Measurements from ENCODE around the gene AKT2.
A peak's percentile ranks its signal among the peaks of the same experiment; 100 is the strongest.
"Not testable (repeated sequence)": the region's sequence is repeated elsewhere in the genome, so short reads cannot be mapped to it uniquely, and the experiment has no call there.

The AKT2 gene

DNA sequence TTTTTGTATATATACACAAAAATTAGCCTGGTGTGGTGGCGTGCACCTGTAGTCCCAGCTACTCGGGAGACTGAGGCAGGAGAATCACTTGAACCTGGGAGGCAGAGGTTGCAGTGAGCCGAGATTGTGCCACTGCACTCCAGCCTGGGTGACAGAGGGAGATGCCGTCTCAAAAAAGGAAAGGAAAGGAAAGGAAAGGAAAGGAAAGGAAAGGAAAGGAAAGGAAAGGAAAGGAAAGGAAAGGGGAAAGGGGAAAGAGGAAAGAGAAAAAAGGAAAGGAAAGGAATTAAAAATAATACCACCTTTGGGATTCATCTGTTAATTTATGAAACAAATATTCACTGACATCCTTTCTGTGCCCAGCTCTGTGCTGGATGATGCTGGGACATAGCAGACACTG is 66.1 kb downstream of the AKT2 start:
- not testable (repeated sequence) for DNase-seq (ENCODE audit: low read depth)

DNA sequence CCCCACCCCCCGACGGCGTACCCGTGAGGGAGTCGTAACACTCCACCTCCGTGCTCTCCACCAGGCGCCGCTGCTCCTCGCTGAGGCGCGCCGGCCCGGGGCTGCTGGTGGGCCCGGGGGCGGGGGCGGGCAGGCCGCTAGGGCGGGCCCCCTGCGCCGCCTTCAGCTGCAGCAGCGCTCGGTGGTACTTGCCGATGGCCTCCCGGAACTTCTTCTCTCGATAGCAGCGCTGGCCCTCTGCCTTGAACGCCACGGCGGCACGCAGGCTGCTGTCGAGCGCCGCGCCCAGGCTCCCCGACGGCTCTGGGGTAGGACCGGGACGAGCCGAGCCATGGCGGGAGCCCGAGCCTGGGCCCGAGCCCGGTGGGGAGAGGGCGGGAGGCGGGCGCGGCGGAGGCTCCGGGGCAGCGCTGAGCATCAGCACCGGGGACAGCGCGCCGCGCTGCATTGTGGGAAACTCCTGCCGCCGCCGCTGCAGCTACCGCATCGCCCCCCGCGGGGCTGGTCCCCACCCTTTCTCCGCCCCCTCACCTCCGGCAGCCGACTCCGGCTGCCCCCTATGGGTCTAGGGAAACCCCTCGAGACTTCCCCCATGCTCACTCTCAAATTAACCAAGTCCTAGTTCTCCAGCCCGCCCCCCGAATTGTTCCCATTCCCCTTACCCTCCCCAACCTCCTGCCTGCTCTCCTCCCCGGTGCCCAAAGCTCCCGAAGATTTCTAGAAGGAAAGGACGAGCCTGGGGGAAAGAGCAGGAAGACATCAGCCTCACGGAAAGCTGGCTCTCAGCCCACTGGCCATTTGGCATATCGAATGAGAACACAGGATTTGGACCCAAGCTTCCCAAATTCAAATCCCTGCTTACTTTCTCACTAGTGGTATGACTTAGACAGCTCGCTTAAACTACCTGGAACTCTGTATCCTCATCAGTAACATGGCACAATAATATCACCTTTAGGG is 66.9 kb downstream of the AKT2 start, which contains the start of gene TTC9B:
TTC9B (minus strand) TSS at position 451 of the 957 bp plus-strand sequence; CDS start at position 448, 3 bp downstream.
- peak; percentile 12 for DNase-seq (ENCODE audit: low read depth)

DNA sequence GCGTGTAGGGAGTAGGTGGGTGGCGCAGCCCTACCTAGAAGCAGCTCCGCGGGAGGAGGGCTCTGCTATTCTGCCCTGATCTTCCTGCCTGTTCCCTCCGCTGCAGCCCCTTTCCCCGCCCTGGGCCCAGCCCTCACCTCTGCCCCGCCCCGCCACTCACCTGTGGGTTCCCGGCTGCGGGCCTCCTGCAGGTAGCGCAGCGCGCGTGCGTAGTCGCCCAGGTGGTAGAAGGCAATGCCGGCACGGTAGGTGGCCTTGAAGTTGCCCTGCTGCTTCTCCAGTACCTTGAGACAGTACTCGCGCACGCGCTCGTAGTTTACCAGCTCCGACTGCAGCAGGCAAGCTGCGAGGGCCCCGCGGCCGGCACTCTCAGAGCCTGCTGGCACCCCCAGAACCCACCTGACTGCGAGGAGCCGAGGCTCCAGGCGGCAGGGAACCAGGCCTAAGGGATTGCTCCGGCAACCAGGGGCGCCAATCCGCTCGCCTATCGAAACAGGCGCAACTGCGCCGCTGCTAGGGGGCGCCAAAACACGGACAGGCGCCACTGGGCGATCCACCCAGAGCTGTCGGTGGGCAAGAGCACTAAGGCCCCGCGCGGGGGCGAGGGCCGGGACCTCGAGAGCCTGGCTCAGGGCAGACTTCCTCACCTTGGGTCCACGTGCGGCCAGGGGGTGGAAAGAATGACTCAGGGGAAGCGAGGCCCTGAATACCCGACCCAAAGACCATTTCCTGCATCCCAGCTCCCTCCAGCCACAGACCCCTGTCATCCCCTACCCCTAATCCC is 67.9 kb downstream of the AKT2 start:
- DNase-seq (ENCODE audit: low read depth), result no peak

DNA sequence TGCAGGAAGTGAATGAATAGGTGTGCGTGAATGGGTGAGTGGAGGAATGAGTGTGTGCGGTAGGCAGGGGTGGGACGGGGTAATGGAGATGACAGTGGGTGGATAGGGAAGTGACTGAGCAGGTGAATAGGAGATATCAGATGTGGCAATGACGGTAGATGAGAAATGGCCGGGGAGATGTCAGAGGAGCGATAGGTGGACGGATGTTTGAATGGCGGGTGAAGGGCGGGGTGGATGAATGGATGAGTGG is 68.4 kb downstream of the AKT2 start:
- DNase-seq (ENCODE audit: low read depth), result no peak

DNA sequence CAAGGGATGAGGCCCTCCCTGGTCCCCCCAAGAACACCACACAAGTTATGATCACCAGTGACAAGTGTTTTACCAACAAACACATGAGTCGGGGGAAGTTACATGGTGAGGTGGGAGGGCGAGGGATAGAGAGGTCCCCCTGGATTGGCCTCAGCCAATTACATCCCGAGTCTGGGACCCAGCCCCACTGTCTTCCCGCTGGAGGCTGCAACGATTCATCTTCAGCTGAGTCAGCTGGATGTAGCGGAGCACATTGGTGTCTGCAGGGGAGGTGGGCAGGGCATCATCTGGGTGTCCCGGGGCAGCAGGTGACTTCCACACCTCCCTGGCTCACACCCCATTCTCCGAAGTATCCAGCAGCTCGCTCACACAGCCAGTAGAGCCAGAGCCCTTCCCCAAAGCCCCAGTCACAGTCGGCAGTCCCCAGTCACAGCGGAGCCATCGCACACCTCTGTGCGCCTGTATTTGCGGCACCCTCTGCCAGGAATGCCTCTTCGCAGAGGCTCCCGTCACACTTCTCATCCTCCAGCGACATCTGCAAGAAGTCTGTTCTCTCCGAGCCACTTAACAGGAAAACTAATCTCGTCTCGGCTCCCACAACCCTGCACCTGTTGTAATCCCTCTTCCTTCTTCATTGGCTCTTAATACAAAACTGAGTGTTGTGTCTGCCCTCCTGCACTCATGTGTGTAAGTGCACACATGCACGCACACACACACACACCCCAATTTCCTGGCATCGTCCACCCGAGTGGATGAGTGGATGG is 69.0 kb downstream of the AKT2 start:
- DNase-seq (ENCODE audit: low read depth), result no peak

DNA sequence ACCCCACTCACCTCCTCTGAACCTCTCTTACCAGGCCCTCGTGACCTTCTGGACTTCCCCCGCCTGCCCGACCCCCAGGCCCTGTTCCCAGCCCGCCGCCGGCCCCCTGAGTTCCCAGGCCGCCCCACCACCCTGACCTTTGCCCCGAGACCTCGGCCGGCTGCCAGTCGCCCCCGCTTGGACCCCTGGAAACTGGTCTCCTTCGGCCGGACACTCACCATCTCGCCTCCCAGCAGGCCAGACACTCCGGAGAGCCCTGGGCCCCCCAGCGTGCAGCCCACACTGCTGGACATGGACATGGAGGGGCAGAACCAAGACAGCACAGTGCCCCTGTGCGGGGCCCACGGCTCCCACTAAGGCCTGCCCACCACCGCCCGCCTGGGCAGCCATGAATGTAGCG is 70.2 kb downstream of the AKT2 start:
- no peak for DNase-seq (ENCODE audit: low read depth)

DNA sequence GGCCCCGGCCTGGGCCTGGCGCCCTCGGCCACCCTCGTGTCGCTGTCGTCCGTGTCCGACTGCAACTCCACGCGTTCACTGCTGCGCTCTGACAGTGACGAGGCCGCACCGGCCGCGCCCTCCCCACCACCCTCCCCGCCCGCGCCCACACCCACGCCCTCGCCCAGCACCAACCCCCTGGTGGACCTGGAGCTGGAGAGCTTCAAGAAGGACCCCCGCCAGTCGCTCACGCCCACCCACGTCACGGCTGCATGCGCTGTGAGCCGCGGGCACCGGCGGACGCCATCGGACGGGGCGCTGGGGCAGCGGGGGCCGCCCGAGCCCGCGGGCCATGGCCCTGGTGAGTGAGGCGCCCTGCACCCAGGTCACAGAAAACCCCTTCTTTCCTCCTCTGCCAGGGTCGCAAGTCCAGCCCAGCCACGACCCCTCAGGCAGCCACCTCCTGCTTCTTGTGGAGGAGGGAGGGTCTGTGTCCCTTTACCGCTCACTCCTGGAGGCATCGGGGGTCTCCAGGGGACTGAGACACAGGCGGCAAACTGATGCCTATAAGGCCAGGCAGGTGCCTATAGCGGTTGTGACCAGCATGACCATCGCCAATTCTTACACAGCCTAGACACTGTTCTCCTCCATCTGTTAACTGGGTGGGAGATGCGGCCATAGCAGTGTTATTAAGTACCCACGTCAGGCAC is 71.1 kb downstream of the AKT2 start:
- DNase-seq (ENCODE audit: low read depth), result no peak

DNA sequence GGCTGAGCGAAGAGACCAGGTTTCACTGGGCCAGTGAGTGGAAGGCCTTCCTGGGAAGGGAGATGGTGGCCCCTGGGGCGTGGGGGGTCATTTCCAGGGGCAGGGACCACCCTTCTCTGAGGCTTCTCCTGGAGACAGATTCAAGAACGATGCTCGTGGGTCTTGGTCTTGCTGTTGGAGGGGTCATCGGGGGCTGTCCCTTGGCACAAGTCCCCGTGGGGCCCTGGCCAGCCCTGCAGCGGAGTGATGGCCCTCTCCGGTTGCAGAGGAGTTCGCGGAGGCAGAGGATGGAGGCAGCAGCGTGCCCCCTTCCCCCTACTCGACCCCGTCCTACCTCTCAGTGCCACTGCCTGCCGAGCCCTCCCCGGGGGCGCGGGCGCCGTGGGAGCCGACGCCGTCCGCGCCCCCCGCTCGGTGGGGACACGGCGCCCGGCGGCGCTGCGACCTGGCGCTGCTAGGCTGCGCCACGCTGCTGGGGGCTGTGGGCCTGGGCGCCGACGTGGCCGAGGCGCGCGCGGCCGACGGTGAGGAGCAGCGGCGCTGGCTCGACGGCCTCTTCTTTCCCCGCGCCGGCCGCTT is 71.8 kb downstream of the AKT2 start:
- DNase-seq (ENCODE audit: low read depth), result no peak

DNA sequence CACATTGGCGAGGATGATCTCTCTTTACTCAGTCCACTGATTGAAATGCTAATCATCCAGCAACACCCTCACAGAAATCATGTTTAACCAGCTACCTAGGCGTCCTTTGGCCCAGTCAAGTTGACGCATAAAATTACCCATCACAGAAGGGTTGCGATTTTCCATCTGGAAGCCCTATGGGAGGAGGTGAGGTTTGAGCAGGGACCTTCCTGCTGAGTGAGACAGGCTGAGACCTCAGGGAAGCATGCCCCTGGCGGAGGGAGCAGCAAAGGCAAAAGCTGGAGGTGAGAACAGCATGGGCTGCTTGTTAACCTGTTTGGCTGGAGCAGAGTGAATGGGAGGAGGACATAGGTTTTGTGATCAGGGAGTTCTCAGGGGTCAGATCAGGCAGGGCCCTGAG is 74.3 kb downstream of the AKT2 start:
- no peak for DNase-seq (ENCODE audit: low read depth)

DNA sequence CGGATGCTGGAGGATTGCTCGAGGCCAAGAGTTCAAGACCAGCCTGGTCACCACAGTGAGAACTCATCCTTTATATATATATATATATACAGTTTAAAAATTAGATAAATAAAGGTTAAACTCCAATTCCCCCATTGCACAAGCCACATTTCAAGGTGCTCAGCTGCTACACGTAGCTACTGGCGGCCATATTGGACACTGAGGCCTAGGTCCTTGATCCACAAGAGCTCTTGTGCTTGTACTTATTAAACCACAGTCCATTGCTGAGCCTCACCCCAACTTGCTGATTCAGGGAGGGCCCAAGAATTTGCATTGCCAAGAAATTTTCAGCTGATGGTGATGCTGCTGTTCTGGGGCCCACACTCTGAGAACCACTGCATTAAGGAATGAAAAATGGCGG is 76.5 kb downstream of the AKT2 start:
- DNase-seq (ENCODE audit: low read depth), result no peak

DNA sequence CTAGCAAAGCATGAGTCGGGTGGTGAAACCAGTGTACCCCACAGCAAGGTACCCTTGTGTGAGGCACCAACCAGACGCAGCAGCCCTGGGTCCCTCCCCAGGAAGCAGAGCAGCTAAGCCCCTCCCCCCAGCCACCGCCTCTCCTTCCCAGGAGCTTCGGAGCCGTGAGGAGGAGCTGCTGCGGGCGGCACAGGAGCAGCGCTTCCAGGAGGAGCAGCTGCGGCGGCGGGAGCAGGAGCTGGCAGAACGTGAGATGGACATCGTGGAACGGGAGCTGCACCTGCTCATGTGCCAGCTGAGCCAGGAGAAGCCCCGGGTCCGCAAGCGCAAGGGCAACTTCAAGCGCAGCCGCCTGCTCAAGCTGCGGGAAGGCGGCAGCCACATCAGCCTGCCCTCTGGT is 79.4 kb downstream of the AKT2 start:
- DNase-seq (ENCODE audit: low read depth), result no peak

DNA sequence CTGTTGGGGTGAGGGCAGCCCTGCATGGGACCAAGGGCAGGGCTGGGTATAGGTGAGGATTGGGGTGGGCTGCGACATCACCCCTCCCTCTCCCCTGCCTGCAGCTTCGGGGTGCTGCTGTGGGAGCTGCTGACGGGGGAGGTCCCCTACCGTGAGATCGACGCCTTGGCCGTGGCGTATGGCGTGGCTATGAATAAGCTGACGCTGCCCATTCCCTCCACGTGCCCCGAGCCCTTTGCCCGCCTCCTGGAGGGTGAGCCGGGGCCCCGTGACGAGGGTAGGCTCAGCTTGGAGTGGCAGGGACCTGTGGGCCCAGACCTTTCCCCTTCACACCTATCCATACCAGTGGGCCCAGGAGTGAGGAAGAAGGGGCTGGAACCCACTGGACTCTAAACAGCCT is 80.8 kb downstream of the AKT2 start:
- DNase-seq (ENCODE audit: low read depth), result no peak

DNA sequence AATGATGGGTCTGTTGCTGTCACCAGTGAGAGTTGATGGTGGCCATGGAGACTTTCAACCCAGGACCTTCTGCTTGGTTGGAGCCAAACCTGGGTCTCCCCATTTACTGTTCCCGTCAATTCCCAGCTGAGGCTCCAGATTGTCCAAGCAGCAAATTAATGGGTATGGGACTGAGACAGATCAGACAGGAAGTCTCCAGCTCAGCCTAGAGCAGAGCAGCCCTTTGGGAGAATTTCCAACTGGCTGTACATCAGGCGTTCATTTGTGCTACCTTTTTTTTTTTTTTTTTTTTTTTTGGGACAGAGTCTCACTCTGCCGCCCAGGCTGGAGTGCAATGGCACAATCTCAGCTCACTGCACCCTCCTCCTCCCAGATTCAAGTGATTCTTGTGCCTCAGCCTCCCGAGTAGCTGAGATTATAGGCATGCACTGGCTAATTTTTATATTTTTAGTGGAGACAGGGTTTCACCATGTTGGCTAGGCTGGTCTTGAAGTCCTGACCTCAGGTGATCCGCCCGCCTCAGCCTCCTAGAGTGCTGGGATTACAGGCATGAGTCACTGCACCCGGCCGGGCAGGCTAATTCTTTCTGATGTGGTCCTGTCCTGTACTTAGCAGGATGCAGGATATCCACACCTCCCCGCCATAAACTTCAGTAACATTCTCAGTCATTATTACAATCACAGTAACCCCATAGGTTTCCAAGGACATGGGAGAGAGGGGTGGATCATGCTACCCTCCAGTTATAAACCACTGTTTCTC is 84.6 kb downstream of the AKT2 start:
- DNase-seq (ENCODE audit: low read depth), result no peak

DNA sequence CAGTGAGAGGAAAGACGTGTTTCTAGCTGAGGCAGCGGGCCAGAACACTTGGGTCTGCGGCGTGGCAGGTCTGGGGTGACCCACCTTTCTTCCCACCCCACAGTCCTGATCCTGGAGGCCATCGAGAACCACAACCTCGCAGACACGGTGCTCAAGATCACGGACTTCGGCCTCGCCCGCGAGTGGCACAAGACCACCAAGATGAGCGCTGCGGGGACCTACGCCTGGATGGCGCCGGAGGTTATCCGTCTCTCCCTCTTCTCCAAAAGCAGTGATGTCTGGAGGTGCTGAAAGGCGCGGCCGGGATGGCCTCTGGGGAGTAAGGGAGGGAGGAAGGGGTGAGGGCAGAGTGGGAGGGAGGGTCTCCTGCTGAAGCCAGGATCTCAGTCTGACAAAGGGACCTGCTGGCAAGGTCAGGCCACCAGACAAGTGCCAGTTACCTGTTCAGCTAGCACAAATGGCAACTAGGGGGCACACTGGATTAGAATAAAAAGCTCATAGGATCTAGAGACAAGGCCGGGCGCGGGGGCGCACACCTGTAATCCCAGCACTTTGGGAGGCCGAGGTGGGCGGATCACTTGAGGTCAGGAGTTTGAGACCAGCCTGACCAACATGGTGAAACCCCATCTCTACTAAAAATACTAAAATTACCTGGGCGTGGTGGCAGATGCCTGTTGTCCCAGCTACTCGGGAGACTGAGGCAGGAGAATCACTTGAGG is 86.7 kb downstream of the AKT2 start:
- DNase-seq (ENCODE audit: low read depth), result no peak

DNA sequence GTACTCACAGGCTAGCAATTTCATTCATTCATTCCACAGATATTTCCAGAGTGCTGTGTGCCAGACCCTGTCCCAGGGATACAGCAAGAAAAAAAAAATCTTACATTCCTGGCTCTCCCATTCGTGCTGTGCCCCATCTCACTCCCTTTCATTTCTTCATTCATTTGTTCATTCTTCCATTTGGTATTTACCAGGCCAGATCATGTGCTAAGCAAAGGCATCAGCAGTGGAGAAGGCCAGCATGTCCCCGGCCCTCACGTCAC is 91.6 kb downstream of the AKT2 start:
- no peak for DNase-seq (ENCODE audit: low read depth)

DNA sequence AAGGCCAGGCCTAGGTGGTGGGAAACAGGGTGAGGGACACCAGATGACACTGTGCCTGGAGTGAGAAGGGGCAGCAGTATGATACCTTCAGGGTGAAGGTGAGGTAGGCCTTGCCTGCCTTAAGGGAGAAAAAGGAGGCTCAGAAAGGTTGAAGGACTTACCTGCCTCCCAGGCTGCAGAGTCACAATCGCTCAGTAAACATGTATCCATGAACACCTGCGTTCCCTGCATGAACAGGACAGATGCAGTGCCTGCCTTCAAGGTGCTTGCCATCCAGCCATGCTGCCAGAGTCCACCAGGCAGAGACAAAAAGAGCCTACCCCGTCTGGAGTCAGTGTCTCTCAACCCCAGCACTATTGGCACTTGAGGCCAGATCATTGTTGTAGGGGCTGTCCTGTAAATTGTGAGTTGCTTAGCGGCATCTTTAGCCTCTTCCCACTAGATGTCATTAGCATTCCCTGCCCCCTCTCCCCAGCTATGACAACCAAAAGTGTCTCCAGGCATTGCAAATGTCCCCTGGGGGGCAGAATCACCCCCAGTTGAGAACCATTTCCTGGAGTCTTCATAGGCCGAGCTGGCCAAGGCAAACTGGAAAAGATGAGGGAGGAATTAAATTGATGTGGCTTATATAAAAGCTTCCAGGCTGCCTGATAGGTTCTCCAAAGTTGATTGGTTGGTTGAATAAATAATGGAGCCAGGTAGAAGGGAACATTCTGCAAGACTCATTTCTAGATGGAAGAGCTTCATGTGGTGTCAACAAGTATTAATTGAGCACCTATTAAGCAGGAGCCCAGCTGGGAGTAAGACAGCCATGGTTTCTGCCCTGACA is 92.2 kb downstream of the AKT2 start:
- DNase-seq (ENCODE audit: low read depth), result no peak

DNA sequence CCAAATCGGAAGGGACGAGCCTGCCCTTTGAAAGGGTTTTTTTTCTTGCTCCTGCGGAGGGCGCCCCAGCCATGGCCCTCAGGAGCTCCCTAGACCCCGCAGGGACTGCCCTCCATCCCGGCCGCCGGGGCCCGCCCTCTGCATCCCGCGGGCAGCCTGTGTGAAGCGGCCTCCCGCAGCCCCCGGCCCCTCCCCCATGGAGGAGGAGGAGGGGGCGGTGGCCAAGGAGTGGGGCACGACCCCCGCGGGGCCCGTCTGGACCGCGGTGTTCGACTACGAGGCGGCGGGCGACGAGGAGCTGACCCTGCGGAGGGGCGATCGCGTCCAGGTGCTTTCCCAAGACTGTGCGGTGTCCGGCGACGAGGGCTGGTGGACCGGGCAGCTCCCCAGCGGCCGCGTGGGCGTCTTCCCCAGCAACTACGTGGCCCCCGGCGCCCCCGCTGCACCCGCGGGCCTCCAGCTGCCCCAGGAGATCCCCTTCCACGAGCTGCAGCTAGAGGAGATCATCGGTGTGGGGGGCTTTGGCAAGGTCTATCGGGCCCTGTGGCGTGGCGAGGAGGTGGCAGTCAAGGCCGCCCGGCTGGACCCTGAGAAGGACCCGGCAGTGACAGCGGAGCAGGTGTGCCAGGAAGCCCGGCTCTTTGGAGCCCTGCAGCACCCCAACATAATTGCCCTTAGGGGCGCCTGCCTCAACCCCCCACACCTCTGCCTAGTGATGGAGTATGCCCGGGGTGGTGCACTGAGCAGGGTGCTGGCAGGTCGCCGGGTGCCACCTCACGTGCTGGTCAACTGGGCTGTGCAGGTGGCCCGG is 93.1 kb downstream of the AKT2 start:
- no peak for DNase-seq (ENCODE audit: low read depth)

DNA sequence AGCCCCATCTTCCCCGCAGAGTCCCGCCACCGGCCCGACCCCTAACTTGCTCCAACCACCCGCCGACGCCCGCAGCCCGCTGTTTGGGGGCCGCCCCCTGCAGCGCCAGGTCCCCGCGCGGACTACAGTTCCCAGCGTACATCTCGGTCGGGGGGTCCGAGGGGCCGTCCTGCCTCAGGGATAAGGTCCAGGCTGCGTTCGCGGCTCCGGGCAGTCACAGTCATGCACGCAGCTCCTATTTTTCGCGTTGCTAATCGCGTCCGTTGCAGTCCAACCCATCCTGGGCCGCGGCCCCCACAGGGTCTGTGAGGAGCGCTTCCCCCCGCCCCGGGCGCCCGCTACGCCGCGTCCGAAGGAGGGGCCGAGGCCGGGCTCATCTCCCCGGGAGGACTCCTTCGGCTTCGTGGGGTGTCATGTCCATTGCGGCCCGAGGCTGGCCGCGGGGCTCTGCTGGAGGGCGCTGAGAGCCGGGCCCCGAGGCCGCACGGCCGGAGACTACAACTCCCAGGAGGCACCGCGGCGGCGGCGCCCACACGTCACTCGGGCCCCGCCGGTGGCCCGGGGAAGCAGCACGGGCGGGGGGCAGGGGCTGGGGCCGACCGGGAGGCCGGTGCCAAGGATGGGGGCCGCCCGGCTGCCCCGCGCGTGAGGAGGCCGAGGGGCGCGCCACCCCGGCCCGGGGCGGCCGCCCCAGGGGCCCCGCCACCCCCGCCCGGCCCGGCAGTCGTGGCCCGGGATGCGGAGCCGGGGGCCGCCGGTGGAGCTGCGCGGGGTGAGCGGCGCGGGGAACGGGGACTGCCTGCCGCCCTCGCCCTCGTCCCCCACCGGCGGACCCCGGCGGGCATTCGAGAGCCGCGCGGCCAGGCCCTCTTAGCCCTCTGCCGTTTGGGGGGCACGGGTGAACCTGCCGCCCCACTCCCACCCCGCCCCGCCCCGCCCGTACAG is 94.0 kb downstream of the AKT2 start, which contains the start of gene MAP3K10:
MAP3K10 (plus strand) TSS at position 536 of the 945 bp plus-strand sequence. CDS start 606 bp downstream, outside the sequence.
- DNase-seq (ENCODE audit: low read depth), result peak; percentile 55

Measured in activated T-helper 1 cell treated with Interleukin-2 at 50 U/mL for 16 hours (primary cell).